ENCODE measurements around the gene ECI2.

Gene ECI2, protein sequence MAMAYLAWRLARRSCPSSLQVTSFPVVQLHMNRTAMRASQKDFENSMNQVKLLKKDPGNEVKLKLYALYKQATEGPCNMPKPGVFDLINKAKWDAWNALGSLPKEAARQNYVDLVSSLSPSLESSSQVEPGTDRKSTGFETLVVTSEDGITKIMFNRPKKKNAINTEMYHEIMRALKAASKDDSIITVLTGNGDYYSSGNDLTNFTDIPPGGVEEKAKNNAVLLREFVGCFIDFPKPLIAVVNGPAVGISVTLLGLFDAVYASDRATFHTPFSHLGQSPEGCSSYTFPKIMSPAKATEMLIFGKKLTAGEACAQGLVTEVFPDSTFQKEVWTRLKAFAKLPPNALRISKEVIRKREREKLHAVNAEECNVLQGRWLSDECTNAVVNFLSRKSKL

DNA sequence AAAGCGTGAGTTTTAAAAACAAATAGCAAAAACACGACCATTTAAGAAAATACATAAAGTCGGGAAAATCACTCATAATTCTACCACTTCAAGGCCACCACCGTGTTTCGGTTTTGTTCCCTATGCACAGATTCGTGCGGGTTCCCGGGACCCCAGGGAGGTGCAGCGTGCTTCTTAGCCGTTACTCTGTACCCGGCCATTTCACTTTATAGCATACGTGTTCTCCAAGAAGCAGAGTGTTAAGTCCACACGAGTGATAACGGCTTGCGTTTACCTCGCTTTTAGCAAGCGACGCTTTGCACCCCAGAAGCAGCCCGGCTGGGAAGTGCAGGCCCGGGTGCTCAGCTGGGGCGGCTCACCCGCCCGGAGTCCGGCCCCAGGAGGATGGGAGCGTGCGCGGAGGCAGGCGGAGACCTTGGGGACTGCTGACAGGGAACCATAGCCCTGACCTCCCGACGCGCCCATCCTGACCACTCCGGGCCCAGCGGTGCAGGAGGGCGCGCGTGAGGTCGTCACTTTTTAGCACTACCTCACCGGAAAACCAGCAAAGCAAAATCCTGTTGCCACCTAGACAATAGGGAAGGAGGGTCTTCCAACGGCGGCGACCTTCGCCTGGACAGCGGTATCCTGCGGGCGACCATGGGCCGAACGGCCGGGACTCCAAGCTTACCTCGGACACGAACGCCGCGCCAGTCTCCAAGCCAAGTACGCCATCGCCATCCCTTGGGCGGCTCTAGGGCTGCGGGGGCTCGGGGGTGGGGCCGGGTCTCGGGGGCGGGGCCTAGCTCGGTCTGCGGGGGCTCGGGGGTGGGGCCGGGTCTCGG, at the start of gene ECI2:
TSS of gene ECI2 (minus strand) at position 735 of the 824 bp plus-strand sequence. CDS start at position 720, 15 bp downstream.
- DNase-seq (ENCODE audit: low read depth in 2 of 2): peak; percentile 34 to 42

DNA sequence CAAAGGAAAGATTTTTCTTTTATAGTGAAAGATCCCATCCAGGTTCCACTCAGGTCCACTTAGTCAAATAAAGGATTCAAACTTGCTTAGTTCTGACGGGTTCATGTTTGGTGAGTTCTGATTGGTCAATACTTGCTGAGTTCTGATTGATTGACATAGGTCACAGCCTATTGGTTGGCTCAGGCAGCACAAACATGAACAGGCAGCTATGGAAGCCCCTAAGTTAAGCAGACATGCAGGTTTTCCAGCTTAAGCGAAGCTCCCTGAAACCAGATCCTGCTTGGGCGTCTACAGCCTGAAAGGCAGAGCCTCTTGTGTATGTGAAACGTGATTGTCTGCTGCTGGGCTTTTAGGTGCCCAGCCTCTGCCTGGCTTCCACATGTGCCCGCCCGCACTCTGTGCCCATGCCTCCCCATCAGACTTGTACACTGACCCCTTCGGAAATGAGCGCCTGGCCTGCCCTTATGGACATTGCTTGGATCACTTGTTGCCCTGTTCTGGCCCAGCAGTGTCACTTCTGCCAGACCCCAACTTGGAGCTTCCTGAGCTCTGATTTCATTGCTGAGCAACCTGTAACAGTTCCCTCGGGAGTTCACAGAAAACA, 45.4 kb upstream of the ECI2 start:
- DNase-seq (ENCODE audit: low read depth in 2 of 2): no peak

DNA sequence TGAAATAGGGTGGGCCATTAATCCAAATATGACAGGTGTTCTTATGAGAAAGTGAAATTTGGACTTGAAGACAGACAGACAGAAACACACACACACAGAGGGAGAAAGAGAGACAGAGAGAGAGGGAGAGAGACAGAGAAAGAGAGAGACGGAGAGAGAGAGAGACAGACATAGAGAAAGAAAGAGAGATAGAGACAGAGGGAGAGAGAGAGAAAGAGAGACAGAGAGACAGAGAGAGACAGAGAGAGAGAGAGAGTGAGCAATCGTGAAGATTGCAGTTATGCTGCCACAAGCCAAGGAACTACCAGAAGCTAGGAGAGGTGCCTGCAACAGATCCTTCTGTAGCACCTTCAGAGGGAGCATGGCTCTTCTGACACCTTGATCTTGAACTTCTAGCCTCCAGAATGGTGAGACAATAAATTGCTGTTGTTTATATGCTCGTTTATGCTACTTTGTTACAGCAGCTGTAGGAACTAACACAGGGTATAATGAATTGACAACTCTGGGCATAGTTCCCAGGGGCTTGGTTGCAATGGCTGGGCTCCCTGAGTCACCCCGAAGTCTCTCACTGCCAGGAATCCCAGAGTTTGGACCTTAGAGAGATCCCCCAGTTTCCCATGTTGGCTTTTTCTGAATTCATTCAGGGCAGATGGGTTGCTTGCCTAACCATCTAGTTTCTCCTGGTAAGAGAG, 44.7 kb upstream of the ECI2 start:
- DNase-seq (ENCODE audit: low read depth in 2 of 2): no peak

DNA sequence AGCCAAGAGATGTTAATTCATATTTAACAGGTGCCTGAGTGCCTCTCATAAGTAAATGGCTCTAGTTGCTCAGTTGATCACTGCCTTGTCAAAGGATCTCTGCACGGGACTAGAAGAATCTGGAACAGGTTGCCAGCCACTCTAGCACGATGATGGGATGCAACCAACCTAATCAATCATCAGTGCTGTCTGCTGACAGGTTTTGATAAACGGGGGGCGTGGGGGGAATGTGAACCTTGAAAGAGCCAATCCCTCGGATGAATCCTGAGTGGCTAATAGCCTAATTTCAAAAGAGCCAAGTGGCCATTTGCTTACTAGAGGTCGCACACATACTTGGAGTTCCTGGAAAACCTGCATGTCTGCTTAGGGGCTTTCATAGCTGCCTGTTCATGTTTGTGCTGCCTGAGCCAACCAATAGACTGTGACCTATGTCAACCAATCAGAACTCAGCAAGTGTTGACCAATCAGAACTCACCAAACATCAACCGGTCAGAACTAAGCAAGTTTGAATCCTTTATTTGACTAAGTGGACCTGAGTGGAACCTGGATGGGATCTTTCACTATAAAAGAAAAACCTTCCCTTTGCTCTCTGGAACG, 43.5 kb upstream of the ECI2 start:
- no peak for DNase-seq (ENCODE audit: low read depth in 2 of 2)

DNA sequence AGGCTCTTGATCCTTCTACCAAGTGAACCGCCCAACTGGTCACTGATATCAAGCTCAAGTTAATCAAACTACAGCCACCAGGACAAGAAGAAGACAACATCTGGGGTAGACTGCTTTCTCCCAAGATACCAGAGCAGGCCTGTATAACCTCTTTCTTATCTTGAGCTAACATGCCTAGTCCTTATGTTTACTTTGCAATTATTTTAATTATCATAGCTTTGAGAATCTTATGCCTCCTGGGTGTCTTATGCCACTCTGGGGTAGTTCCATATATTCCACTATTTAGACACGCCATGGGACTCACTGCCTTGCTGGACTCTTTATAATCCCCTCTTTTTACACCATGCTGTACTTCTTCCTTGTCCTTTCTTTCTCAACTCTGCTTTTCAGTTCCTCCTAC, 41.5 kb upstream of the ECI2 start:
- DNase-seq (ENCODE audit: low read depth in 2 of 2): no peak

DNA sequence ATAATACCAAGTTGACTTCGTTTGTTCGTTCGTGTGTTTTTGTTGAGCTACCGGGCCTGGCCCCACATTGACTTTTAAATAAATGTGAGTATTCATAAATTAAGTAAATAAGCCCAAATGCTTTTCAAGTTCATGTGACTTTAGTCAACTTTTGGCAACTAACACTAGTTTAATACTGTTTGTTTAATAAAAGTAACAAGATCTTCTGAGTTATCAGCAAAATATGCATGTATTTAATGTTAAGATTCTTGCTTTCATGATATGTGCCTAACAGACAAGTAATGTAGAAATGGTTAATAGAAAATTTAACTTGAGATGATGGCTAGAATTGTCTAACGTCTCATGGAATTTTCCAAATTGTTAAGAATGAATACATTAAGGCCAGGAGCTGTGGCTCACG, 38.7 kb upstream of the ECI2 start:
- DNase-seq (ENCODE audit: low read depth in 2 of 2): no peak

DNA sequence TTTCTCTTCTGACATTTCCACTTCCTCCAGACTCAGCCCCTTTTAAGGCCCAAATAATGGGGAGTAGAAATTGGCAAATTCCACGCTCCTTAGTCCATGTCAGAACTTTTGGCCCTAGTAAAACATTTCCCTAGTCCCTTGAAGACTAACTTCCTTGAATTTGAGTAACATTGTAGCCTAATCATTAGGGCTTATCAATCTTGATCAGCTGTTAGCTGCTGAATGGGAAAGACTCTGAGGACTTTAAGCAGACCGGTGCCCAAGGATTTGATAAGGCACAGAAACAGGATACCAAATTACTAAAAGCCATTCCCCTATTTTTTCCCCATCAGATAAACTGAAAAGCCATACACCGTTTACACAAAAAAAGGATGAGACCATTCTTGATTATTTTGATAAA, 37.0 kb upstream of the ECI2 start:
- no peak for DNase-seq (ENCODE audit: low read depth in 2 of 2)

DNA sequence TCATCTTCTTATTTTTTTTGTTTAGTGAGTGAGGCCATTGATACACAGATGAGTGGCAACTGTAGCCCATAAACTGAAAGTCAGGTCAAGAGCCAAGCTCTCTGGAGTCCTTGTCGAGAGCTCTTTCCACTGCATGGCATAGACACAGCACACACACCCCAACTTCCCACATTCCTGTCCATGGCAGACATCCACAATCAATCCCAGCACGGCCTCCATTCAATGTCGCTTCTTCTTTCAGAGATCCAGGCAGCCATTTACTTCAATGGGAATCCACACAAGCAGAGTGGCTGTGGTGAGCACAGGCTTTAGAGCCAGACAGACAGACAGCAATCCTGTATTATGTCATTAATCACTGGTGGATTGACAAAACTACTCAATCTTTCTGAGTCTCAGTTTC, 34.9 kb upstream of the ECI2 start:
- DNase-seq (ENCODE audit: low read depth in 2 of 2): no peak

DNA sequence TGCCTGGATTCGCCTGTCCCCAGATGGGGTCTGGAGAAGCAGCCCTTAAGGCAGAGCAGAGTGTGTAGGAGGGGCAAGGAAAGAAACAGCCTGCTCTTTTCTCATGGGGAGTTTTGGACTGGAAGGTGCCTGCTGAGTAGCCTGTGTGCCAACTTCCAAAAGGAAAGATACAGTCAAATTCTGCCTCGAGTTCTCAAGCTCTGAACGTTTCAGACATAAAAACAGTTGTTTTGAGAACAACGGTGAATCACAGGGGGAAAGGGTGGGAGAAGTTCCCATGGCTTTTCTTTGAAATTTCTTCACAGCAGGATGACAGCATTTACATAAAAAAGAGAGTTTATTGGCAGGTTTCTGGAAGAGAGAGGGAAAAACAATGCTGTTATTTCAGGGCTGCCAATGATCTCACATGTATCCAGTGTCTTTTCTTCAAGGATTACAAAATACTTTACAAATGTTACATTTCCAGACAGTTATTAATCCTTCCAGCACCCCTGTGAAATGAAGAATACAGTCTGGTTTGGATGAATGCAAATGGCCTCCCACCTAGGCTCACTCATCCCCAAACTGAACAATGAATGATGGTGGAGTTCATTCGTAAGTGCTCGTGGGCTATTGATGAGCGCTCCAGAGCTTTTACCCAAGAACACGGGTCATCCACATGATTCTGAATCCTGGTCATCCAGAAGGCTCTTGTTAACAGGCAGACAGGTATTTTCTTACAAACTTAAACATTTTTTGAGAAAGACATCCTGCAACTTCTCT, 33.8 kb upstream of the ECI2 start:
- no peak for DNase-seq (ENCODE audit: low read depth in 2 of 2)

DNA sequence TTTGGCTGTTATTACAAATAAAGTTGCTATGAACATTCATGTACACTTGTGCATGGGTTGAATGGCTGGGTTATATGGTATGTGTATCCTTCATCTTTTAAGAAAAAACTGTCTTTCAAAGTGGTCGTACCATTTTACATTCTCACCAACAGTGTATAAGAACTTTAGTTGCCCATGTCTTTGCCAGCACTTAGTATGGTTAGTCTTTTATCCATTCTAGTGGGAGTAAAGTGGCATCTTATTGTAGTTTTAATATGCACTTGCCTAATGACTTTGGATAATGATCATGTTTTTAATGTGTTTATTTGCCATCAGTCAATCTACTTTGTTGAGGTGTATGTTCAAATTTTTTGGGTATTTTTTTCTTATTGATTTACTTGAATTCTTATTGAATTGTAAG, 32.5 kb upstream of the ECI2 start:
- DNase-seq (ENCODE audit: low read depth in 2 of 2): no peak

DNA sequence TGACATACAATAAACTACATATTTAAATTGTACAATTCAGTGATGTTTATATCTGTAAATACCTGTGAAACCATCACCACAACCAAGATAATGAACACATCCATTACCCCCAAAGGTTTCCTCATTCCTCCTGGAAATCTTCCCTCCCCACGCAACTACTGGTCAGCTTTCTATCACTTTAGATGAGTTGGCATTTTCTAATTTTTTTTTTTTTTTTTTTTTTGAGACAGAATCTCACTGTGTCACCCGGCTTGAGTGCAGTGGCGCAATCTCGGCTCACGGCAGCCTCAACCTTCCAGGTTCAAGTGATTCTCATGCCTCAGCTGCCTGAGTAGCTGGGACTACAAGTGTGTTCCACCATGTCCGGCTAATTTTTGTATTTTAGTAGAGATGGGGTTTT, 31.7 kb upstream of the ECI2 start:
- no peak for DNase-seq (ENCODE audit: low read depth in 2 of 2)

DNA sequence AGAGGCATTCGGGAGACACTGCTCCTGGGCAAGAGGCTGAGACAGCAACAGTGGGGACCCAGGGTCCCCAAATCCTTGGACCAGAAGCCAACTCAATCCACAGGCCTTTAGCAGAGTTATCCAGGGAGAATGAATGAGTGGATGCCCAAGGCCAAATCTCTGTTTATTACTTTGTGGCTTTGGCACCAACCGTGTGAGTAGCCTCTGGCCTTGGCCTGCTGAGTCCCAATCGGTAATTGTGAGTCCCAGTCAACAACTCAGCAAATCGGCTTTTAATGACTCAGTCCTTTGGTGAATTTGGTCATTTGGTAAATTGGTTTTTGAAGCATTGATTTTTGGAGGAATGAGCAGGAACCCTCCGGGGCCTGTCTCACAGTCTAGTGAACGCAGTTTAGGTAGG, 29.1 kb upstream of the ECI2 start:
- DNase-seq (ENCODE audit: low read depth in 2 of 2): no peak

DNA sequence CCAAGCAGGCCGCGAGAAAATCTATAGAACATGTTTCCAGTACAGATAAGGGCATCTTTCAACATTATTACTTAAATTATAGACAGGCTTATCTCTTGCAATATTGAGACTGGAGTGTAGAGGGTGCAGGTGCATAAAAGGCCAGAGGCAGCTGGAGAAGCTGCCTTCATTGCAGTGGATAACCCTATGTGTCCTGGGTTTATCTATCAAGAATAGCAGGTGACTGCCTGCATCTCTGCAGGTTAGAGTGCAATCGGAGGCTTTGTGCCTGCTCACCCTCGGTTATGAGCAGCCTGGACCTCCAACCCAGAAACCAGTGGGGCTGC, 28.7 kb upstream of the ECI2 start:
- no peak for DNase-seq (ENCODE audit: low read depth in 2 of 2)

DNA sequence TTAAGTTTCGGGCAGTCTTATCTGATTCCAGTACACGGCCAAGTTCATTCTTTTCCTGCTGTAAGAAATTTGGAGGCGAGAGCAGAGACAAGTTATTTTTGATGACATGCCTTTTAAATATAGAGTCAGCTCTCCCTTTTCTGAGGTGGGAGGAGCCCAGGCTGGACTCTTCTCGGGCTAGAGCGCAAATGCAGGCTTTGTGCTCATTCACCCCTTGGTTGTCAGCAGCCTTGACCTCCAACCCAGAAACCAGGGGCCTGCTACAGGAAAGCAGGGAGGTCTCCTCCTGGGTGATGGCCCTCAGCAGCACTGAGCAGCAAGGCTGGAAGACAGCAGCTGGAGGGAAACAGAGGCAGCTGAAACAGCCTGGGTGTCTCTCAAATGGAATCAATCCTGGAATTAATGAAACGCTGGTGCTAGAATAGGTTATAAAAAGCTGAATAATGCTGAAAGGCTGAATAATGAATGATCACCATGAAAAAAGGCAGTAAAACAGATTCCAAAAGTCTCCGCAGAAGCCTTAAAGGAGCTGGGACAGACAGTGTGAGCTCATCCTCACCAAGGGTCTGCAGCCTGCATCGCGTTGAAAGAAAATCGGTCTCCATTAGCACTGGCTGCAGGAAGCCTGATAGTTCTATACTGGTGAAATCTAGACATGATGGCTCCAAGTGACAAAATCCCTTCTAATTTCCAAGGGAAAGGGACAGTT, 28.2 kb upstream of the ECI2 start:
- no peak for DNase-seq (ENCODE audit: low read depth in 2 of 2)

DNA sequence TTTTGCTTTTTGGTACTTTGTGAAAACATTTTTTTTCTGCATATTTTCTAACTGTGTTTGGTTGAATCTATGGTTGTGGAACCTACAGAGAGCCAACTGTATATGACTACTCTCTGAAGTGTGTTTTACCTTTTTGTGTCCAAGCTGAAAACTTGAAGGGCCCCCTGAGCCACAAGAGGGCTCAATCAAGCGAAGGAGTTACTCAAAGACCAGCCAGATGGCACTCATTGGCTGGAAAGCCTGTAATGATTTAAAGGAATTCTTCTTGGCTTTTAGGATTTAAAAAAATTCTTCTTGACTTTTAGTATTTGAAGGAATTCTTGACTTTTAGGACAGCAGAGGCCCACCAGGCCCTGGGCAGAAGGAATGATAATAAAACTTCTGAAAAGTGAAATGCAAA, 27.0 kb upstream of the ECI2 start:
- no peak for DNase-seq (ENCODE audit: low read depth in 2 of 2)

DNA sequence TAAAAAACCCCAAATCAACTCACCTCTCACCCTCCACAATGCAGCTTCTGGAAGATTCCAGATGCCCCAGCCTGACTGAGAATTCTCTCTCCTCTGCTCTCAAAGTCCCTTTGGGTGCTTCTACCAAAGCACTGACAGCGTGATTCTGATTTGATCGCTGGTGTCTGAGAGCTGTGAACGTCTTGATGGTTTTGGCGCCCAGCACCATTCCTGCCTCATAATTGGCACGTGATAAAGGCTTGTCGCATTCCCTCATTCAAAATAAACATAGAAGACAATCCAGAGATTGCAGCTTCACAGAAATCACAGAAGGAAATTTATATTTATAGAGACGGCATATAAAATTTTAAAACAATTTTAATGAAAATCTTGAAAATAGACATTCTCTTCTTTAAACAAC, 24.1 kb upstream of the ECI2 start:
- no peak for DNase-seq (ENCODE audit: low read depth in 2 of 2)

DNA sequence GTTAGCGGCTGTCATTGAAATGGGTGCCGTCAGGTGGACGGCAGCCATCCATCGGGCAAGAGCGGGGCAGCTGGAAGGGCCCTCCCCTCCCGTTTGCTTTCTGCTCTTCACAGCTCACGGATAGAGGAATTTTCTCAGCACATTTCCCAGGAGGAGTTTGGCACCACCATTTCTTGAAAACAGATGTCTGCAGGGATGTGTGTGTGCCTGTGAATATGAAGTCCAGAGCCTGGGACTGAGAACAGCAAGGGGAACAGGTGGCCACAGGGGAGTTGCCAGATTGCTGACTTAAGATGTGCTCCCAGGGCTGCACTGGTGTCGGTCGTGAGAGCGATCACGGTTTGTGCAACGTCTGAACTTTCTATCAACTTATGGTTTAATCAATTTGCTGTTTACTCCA, 22.1 kb upstream of the ECI2 start:
- no peak for DNase-seq (ENCODE audit: low read depth in 2 of 2)

DNA sequence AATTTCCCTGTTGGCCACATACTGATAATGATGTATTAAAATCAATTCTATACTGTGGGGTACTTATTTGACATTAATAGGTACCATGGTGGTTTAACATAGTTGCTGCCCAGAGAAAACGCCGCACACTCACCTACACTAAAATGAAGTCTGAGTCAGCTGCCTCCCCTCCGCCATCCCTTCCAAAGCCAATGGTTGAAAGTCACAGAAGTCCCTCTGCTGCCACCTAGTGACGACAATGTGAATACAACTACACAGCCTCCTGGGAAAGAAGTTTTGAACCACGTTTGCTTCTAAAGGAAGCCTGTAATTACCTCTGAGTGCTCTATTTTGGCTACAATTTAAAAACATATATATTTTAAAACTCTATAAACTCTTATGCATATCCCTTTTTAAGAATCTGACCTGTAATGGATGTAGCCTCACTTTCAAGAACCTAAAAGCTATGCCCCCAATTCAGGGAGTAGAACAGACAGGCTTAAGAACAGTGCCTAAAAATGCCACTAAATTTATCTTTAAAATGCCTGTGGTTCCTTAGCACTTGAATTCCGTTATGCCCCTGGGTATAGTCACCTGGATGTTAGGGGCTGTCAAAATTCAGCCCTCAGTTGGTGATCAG, 20.6 kb upstream of the ECI2 start:
- peak; percentile 49 to 58 for DNase-seq (ENCODE audit: low read depth in 2 of 2)

DNA sequence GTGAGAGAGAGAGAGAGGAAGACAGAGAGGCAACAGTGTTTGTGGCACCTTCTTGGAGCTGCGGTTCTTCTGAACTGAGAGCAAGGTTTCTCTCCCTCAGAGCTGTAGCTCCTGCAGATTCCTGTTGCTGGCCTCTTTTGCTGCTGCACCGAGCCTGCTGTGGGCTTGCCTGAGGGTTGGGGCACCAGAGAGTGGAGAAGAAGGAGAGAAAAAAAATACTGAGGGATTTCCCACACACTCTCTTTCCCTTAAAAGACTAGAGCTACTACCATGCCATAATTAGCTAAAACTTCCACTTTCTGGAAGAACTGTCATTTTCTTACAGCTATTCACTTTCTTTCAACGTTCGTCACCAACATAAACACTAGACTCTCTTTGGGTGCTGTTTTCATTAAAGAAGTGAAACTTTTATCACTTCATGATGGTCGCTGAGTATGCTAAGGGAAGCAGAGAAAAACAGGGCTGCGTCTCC, 18.2 kb upstream of the ECI2 start:
- DNase-seq (ENCODE audit: low read depth in 2 of 2): no peak

DNA sequence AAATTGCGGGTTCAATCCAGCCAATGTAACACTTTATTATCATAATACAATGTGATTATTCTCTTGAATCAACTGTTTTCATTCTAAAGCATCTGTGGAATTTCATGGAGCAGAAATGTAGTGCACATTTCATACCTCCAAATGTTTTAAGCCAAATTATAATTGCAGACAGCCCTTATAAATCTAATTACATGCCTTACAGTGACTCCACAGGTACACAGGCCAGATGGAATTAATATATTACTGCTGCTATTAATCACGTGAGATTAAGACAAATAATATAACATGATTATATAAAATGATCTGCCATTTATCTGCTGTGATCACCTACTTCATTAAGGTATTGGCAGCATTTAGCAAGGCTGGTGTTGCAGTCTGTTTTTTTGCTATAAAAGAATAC, 9.7 kb upstream of the ECI2 start:
- no peak for DNase-seq (ENCODE audit: low read depth in 2 of 2)

All from stimulated activated CD8-positive, alpha-beta memory T cell treated with anti-CD3 and anti-CD28 coated beads, Interleukin-15, amount 100 ng/mL, for 48 hours (primary cell).